ENCODE measurements around the gene MTMR3. TPM values are rescaled to one million over a fixed set of nuclear protein-coding genes. Genes with fewer than 3 reads are reported as not detected.

Gene MTMR3
- total RNA-seq, 1 experiment from 2014 or later: 26.8 TPM

DNA sequence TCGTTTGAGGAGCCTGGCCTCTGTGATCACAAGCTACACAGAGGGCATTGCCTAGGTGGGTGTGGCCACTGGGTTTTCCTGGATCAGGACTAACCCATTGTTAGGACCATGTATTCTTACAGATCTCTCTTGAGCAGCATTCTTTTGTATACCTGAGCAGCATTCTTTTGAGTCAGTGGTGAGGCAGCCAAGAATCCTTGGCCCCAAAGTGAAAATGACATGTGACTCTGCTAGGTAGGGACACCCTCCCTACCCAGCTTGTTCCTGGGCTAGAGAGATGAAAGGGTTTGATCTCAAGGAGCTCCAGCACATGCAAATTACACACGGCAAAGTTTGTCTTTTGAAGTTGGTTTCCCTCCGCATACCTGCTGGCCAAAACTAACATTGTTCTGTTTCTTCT lies 142.2 kb downstream of the MTMR3 start:
- Histone ChIP-seq H3K27ac (ENCODE audit: low read length) (no peak overlapping the region), H3K4me3 (ENCODE audit: low read depth in 2 of 2, low read length in 2 of 2) (no peak overlapping the region), H3K4me1 (ENCODE audit: control insufficient read depth, insufficient read depth, low read length) (no peaks in the 10 kb centered on the region), H3K27me3 (ENCODE audit: control insufficient read depth, insufficient read depth, low read length) (no peaks in the 10 kb centered on the region), H3K36me3 (ENCODE audit: control insufficient read depth, insufficient read depth, low read length) (peaks cover 3% of the 10 kb centered on the region; the same call in 1 of the 2 replicates), H3K9me3 (ENCODE audit: control insufficient read depth, insufficient read depth, low read depth, low read length) (no peaks in the 10 kb centered on the region)
- POLR2A ChIA-PET: no interaction called here
- ATAC-seq: no peak
- no TSS peak for BruUV-seq (replicated peaks)
- TF ChIP-seq CTCF (IDR thresholded peaks at IDR 0.05): no peak
- TF ChIP-seq SIN3A (IDR thresholded peaks at IDR 0.05; ENCODE audit: borderline replicate concordance, insufficient read depth, low read depth, low read length): no peak
- TF ChIP-seq POLR2AphosphoS5 (IDR thresholded peaks at IDR 0.05; ENCODE audit: low read depth, low read length): no peak
- no peak for TF ChIP-seq TCF7L2 (IDR thresholded peaks at IDR 0.05; ENCODE audit: low read depth, low read length)
- no peak for TF ChIP-seq REST (IDR thresholded peaks at IDR 0.05; ENCODE audit: insufficient read depth in 1 of 2, low read depth in 2 of 2, low read length in 1 of 2)
- no peak for DNase-seq (ENCODE audit: low read depth, low spot score)
- CTCF ChIA-PET: interaction anchor here (0.8 kb wide), 1 partner anchor 61 kb away, joined by 3 read pairs; no protein-coding TSS in a partner anchor
- intact Hi-C loops (cut with micrococcal nuclease; ENCODE audit: unreplicated experiment) (no loop called here), in situ Hi-C loops (cut with HindIII; ENCODE audit: low pct_unique_long_range_greater_than_20kb, low sequenced_read_pairs) (no loop called here)

GRCh38 chr22:30026756-30027155 lies 143.8 kb downstream of the MTMR3 start:
- no peak for TF ChIP-seq CTCF (IDR thresholded peaks at IDR 0.05)
- no peak for TF ChIP-seq POLR2AphosphoS5 (IDR thresholded peaks at IDR 0.05; ENCODE audit: low read depth, low read length)
- no peak for TF ChIP-seq SIN3A (IDR thresholded peaks at IDR 0.05; ENCODE audit: borderline replicate concordance, insufficient read depth, low read depth, low read length)
- no peak for TF ChIP-seq TCF7L2 (IDR thresholded peaks at IDR 0.05; ENCODE audit: low read depth, low read length)
- TF ChIP-seq REST (IDR thresholded peaks at IDR 0.05; ENCODE audit: insufficient read depth in 1 of 2, low read depth in 2 of 2, low read length in 1 of 2): no peak
- POLR2A ChIA-PET: no interaction called here
- in situ Hi-C loops (cut with HindIII; ENCODE audit: low pct_unique_long_range_greater_than_20kb, low sequenced_read_pairs) (no loop called here), intact Hi-C loops (cut with micrococcal nuclease; ENCODE audit: unreplicated experiment) (no loop called here)
- Histone ChIP-seq H3K36me3 (ENCODE audit: control insufficient read depth, insufficient read depth, low read length) (peaks cover 3% of the 10 kb centered on the region; the same call in 1 of the 2 replicates), H3K9me3 (ENCODE audit: control insufficient read depth, insufficient read depth, low read depth, low read length) (no peaks in the 10 kb centered on the region), H3K4me3 (ENCODE audit: low read depth in 2 of 2, low read length in 2 of 2) (no peak overlapping the region), H3K4me1 (ENCODE audit: control insufficient read depth, insufficient read depth, low read length) (no peaks in the 10 kb centered on the region), H3K27me3 (ENCODE audit: control insufficient read depth, insufficient read depth, low read length) (no peaks in the 10 kb centered on the region), H3K27ac (ENCODE audit: low read length) (no peak overlapping the region)
- no TSS peak for BruUV-seq (replicated peaks)
- DNase-seq (ENCODE audit: low read depth, low spot score) (no peak), ATAC-seq (no peak)
- CTCF ChIA-PET: no interaction called here

Data from Panc1 (cell line).